Measurements from ENCODE around the gene ZNF480.
"Not testable (repeated sequence)": the region's sequence is repeated elsewhere in the genome, so short reads cannot be mapped to it uniquely, and the experiment has no call there.

ZNF480 gene

DNA sequence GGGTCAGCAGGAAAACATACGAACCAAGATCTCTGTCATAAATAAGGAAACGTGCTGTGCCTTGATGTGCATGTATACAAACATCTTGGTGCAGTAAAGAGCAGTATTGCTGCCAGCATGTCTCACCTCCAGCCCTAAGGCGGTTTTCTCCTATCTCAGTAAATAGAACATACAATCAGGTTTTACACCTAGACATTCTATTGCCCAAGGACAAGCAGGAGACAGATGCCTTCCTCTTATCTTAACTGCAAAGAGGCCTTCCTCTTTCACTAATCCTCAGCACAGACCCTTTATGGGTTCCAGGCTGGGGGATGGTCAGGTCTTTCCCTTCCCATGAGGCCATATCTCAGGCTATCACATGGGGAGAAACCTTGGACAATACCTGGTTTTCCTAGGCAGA, 42.1 kb downstream of the ZNF480 start:
- DNase-seq = not testable (repeated sequence)

DNA sequence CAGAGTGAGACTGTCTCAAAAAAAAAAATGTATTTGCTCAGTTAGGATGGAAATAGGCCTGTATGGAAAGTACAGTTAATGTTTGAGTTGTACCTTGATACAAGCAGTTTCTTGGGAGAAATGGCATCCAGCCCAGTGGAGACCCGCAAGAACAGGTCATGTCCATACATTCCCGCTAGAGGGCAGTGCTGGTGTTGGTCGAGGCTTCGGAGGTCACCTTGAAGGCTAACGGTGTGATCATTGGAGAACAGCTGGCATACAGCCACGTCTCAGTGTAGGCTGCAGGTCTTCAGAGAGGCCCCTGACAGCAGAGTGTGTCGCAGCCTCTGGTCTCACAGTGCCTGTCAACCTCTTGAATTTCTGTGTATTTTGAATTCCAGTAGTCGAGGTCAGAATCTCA, 46.6 kb downstream of the ZNF480 start:
- peak; percentile 52 to 60 for DNase-seq

DNA sequence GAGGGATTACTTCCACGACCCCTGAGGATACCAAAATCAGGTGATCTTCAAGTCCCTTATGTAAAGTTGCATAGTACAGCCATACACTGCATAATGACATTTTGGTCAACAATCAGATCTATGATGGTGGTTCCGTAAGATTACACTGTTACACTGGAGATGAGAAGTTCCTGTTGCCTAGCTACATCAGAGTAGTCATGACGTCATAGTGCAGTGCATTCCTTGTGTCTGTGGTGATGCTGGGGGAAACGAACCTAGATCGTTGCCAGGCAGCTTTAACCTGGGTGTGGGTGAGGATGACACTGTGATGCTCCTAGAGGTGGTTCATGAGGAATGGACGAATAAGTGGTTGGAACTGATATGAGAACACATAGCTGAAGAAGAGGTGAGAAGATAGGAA, 48.2 kb downstream of the ZNF480 start:
- DNase-seq = no peak

DNA sequence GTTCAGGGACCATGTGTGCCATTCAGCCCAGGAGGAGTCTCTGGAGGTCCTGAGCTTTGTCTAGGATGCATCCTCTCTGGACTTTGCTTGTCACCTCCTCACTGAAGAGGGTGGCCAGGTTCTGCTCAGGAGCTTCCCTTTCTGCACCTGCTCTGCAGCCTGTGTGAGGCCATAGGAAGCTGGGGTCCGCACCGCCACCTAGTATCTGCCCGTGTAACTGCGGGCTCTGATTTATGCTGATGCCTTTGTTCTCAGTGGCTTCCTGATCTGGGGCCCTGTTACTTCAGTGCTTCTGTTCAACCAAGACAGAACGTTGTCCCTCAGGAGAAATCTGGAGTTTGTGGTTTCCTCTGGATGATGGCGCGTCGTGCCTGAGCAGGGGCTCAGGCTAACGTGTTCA, 54.5 kb downstream of the ZNF480 start:
- DNase-seq = no peak

DNA sequence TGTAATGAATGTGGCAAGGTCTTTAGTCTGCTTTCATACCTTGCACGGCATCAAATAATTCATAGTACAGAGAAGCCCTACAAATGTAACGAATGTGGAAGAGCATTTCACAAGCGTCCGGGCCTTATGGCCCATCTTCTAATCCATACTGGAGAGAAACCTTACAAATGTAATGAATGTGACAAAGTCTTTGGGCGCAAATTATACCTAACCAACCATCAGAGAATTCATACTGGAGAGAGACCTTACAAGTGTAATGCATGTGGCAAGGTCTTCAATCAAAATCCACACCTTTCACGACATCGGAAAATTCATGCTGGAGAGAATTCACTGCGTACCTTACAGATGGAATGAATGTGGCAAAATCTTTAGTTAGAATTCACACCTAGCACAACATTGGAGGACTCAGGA, 69.5 kb downstream of the ZNF480 start:
- no peak for DNase-seq

DNA sequence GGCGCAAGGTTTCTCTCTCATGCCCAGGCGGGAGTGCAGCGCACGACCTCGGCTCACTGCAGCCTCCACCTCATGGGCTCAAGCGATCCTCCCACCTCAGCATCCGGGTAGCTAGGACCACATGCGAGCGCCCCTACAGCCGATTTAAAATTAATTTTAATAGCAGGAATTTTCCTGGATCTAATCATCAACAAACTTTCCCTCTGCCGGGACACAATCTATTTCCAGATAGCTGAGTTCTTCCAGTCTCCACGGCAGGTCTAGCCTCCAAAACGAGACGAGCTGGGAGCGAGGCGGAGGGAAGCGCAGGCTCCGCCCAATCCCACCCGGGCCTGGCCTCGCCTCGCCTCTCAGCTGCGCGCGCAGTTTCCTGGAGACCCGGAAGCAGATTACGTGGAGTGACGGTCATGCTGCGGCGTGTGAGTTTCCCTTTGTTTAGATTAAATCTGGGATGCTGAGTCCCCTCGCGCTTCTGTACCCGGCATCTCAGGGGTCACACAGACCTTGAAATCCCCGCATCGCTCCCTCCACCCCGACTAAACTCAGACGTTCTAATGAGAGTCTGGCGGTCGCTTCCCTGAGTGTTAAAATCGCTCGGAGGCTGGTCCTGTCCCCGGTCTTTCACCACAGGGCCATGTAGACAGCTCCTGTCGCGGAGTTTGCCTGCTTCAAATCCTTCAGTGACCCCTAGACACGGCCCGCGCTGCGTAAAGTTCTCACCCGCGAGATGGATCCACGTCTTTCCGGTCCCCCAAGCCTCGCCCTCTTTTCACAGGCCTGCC, 72.8 kb downstream of the ZNF480 start, which contains the start of gene ZNF880:
Gene ZNF880, plus strand, starts transcription at position 365 of the 782 bp plus-strand sequence. Its CDS starts 43 bp downstream, at position 408.
- DNase-seq = peak; percentile 92 to 93

DNA sequence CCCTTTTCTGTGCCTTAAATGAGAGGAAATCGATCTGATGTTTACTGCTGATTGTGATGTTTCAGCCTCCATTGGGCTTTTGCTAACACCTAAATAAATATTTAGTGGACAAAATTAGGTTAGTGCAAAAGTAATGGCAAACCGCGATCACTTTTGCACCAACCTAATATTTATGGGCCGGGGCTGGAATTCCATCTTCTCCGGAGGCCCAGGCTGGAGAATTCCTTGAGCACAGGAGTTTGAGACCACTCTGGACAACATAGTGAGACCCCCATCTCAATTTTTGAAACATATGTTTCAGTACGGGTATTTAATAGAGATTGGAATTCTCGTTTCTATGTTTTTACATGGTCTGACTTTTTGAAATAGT, 73.4 kb downstream of the ZNF480 start:
- DNase-seq = no peak

Measured in activated T-cell treated with anti-CD3 and anti-CD28 coated beads, Interleukin-2, amount 50 U/mL, for 48 hours (primary cell).